HepG2 (cell line): ENCODE data around the gene SAA2. TPM values are rescaled to one million over a fixed set of nuclear protein-coding genes. Genes with fewer than 3 reads are reported as not detected.

ENCODE experiments used
- ATAC-seq: fragments of 200-7000 bp; cut with Tn5 transposase; 3 replicates; pipeline ENCODE4 v1.9.1; 2020; ENCODE audit warnings: mild to moderate bottlenecking, moderate library complexity
- BruUV-seq: library from RNA; stranded (reverse); fragments of 400-500 nt; replicated peaks from 2 replicates; lab custom pipeline; 2021; lab: Mats Ljungman, UMichigan
- CTCF ChIA-PET: fragments of 300-600 bp; formaldehyde crosslinking; extraction: SDS; loops from one replicate; lab custom pipeline; 2021; ENCODE audit warnings: low total read pairs, inconsistent platforms, low intra/inter-chr PET ratio; lab: Yijun Ruan, JAX
- POLR2A ChIA-PET: fragments of 350-600 bp; sonication (Branson Sonifier 250); formaldehyde crosslinking; loops from one replicate; lab custom pipeline; 2020; ENCODE audit warnings: antibody characterized with exemption, inconsistent platforms; lab: Yijun Ruan, JAX
- DNase-seq: peaks from one replicate; pipeline ENCODE4 v3.0.0-alpha.2; 2015; ENCODE audit warnings: low spot score
- FAIRE-seq: peaks from 3 replicates; lab custom pipeline; 2011; peaks lifted over from hg19 to GRCh38; lab: Jason Lieb, UNC
- H2AFZ ChIP-seq: one replicate; pipeline ENCODE4 v1.6.1; 2011; ENCODE audit warnings: low read length, inconsistent platforms
- H3K27ac ChIP-seq: fragments of 300-600 bp; 3 replicates; pipeline ENCODE4 v1.8.0; 2011; ENCODE audit warnings: mixed run types, mild to moderate bottlenecking, mixed read lengths, low read length, inconsistent platforms; ENCODE audit not compliant: insufficient read depth; ENCODE audit errors: extremely low read length
- H3K27me3 ChIP-seq, 2 experiments: fragments of 200-600 bp in 1 of 2; 2 replicates in 1 of 2; 3 replicates in 1 of 2; pipeline versions ENCODE4 v1.6.0 to v1.8.0; 2011; ENCODE audit warnings: low read length in 2 of 2, mild to moderate bottlenecking in 2 of 2, moderate library complexity in 2 of 2, inconsistent platforms in 1 of 2; ENCODE audit not compliant: insufficient read depth in 2 of 2, control insufficient read depth in 1 of 2
- H3K36me3 ChIP-seq, 2 experiments: fragments of 200-600 bp in 1 of 2; replicated peaks in 1 of 2; 2 replicates in 1 of 2; 3 replicates in 1 of 2; pipeline versions ENCODE4 v1.5.1 to v1.8.0; 2011; ENCODE audit warnings: low read length in 2 of 2, inconsistent platforms in 1 of 2; ENCODE audit not compliant: insufficient read depth in 2 of 2, control insufficient read depth in 1 of 2
- H3K4me1 ChIP-seq: 2 replicates; pipeline ENCODE4 v1.5.1; 2012; ENCODE audit warnings: low read length, inconsistent platforms; ENCODE audit not compliant: insufficient read depth
- H3K4me2 ChIP-seq: 2 replicates; pipeline ENCODE4 v1.6.0; 2011; ENCODE audit warnings: low read depth, low read length, inconsistent platforms
- H3K4me3 ChIP-seq, 3 experiments: fragments of 200-600 bp in 1 of 3; sonication (generic), shearing (Covaris generic) in 1 of 3; replicated peaks in 1 of 3; 2 replicates each; pipeline ENCODE4 v1.5.1; 2011 to 2016; ENCODE audit warnings: low read length in 3 of 3, inconsistent platforms in 2 of 3, low read depth in 2 of 3, mild to moderate bottlenecking in 2 of 3, control low read depth in 1 of 3, mixed read lengths in 1 of 3; ENCODE audit not compliant: insufficient read depth in 1 of 3
- H3K79me2 ChIP-seq: one replicate; pipeline ENCODE4 v1.6.1; 2011; ENCODE audit warnings: low read length, inconsistent platforms; ENCODE audit not compliant: insufficient read depth
- H3K9ac ChIP-seq: 2 replicates; pipeline ENCODE4 v1.6.0; 2011; ENCODE audit warnings: mild to moderate bottlenecking, low read depth, low read length, inconsistent platforms; ENCODE audit not compliant: insufficient read depth
- H3K9me3 ChIP-seq: 2 replicates; pipeline ENCODE4 v1.5.1; 2012; ENCODE audit warnings: mild to moderate bottlenecking, low read length
- H4K20me1 ChIP-seq: 2 replicates; pipeline ENCODE4 v1.6.0; 2011; ENCODE audit warnings: inconsistent platforms, mild to moderate bottlenecking, low read length, moderate library complexity; ENCODE audit not compliant: insufficient read depth
- E2F1 ChIP-seq: sonication (generic); formaldehyde crosslinking; IDR thresholded peaks from 2 replicates; pipeline ENCODE4 v1.5.0; 2020; ENCODE audit warnings: missing genetic modification reagents
- FOXO4 ChIP-seq: sonication (generic); formaldehyde crosslinking; conservative IDR thresholded peaks from 2 replicates; pipeline ENCODE4 v1.8.1; 2023; ENCODE audit warnings: missing genetic modification reagents
- GPN1 ChIP-seq: sonication (generic); formaldehyde crosslinking; IDR thresholded peaks from 2 replicates; pipeline ENCODE4 v1.5.1; 2020; ENCODE audit warnings: missing genetic modification reagents, borderline replicate concordance
- HNRNPUL1 ChIP-seq: fragments of 200-400 bp; formaldehyde crosslinking; IDR thresholded peaks from 2 replicates; pipeline ENCODE4 v1.6.1; 2017; ENCODE audit warnings: low read depth, mild to moderate bottlenecking, low read length, moderate library complexity
- NR2C2 ChIP-seq: sonication (generic); formaldehyde crosslinking; IDR thresholded peaks from 2 replicates; pipeline ENCODE4 v1.4.0; 2020; ENCODE audit warnings: missing genetic modification reagents, mild to moderate bottlenecking, moderate library complexity, borderline replicate concordance
- RAD51 ChIP-seq: fragments of 450-650 bp; IDR thresholded peaks from 2 replicates; pipeline ENCODE4 v1.6.1; 2016; ENCODE audit warnings: borderline replicate concordance
- SETDB1 ChIP-seq: sonication (generic); formaldehyde crosslinking; IDR thresholded peaks from 2 replicates; pipeline ENCODE4 v1.5.1; 2020; ENCODE audit warnings: missing genetic modification reagents, mild to moderate bottlenecking, borderline replicate concordance
- SMC3 ChIP-seq: IDR thresholded peaks from 2 replicates; pipeline ENCODE4 v1.6.1; 2011; ENCODE audit warnings: low read length, improper control_type of control experiment
- SRSF4 ChIP-seq: fragments of 200-400 bp; formaldehyde crosslinking; IDR thresholded peaks from one replicate; pipeline ENCODE4 v1.6.1; 2018; ENCODE audit warnings: mild to moderate bottlenecking, low read depth, low read length, moderate library complexity; ENCODE audit not compliant: poor library complexity, severe bottlenecking
- ZNF329 ChIP-seq: sonication (generic); formaldehyde crosslinking; IDR thresholded peaks from 2 replicates; pipeline ENCODE4 v1.9.0; 2021; ENCODE audit warnings: low read depth, mild to moderate bottlenecking, missing genetic modification reagents
- ZNF513 ChIP-seq: sonication (generic); formaldehyde crosslinking; conservative IDR thresholded peaks from 2 replicates; pipeline ENCODE4 v1.5.0; 2020; ENCODE audit warnings: missing genetic modification reagents
- ZNF605 ChIP-seq: sonication (generic); formaldehyde crosslinking; IDR thresholded peaks from 2 replicates; pipeline ENCODE4 v1.8.0; 2022; ENCODE audit warnings: mild to moderate bottlenecking, missing genetic modification reagents
- ZNF646 ChIP-seq: sonication (generic); formaldehyde crosslinking; IDR thresholded peaks from 2 replicates; pipeline ENCODE4 v1.9.0; 2021; ENCODE audit warnings: mild to moderate bottlenecking, missing genetic modification reagents
- ZNF7 ChIP-seq: IDR thresholded peaks from 2 replicates; pipeline ENCODE4 v1.6.1; 2016; ENCODE audit warnings: missing biosample characterization, missing genetic modification reagents
- ZNF790 ChIP-seq: sonication (generic); formaldehyde crosslinking; IDR thresholded peaks from 2 replicates; pipeline ENCODE4 v1.8.0; 2022; ENCODE audit warnings: missing genetic modification reagents, mild to moderate bottlenecking, borderline replicate concordance
- WGBS: methylation state at CpG from one replicate; pipeline ENCODE4 v1.1.6; 2017; ENCODE audit warnings: low lambda C conversion rate; 5-methylcytosine and 5-hydroxymethylcytosine counted together
- in situ Hi-C: cut with HindIII; loops from 2 replicates; pipeline ENCODE4 v1.10.0; 2017; ENCODE audit warnings: low pct_unique_long_range_greater_than_20kb; ENCODE audit not compliant: extremely low pct_ligation_motif_present
- intact Hi-C: fragments of 100-400 bp; cut with micrococcal nuclease; formaldehyde crosslinking; loops from one replicate; pipeline ENCODE4 v1.10.0; 2022; ENCODE audit not compliant: unreplicated experiment
- polyA plus RNA-seq, 8 experiments: library from polyadenylated mRNA; depleted of rRNA in 3 of 8; stranded (reverse) in 7 of 8; unstranded in 1 of 8; fragments of >200 nt; fragmentation: Illumina TruSeq in 4 of 8; extraction: Trizol in 4 of 8; gene quantifications; 2 replicates each; pipeline versions ENCODE4 v1.2.1 to v1.2.3, GENCODE V29; 2011 to 2016; ENCODE audit warnings: low read depth in 4 of 8, missing spikeins in 1 of 8, mixed read lengths in 1 of 8; ENCODE audit not compliant: insufficient read depth in 1 of 8
- total RNA-seq, 5 experiments: library from RNA; depleted of rRNA; stranded (reverse); fragments of >200 nt; fragmentation: Illumina TruSeq; extraction: Trizol; gene quantifications; 2 replicates each; pipeline ENCODE4 v1.2.3, GENCODE V29; 2016; ENCODE audit warnings: low read depth in 1 of 5

The SAA2 gene
- total and polyA plus RNA-seq, 2 of the 13 experiments (the other 11 are each of a cell fraction or from before 2014, with no cell fraction given), result 0.27 TPM; not detected in 1

GRCh38 chr11:18282626-18283025 lies 34.2 kb upstream of the SAA2 start:
- Histone ChIP-seq H3K27ac (no peak overlapping the region), H2AFZ (no peak overlapping the region), H3K4me1 (no peaks in the 10 kb centered on the region), H3K79me2 (no peaks in the 10 kb centered on the region), H3K36me3 (peaks cover 18 to 55% of the 10 kb centered on the region in 2 experiments), H3K9ac (no peak overlapping the region), H3K4me2 (no peak overlapping the region), H3K4me3 (no peak overlapping the region), H3K27me3 (no peaks in the 10 kb centered on the region), H3K9me3 (no peaks in the 10 kb centered on the region), H4K20me1 (no peaks in the 10 kb centered on the region)
- intact Hi-C loops (no loop called here), in situ Hi-C loops (no loop called here)
- TF ChIP-seq SRSF4 (no peak), ZNF513 (CRISPR knock-in tag) (no peak), GPN1 (CRISPR knock-in tag) (no peak), ZNF329 (CRISPR knock-in tag) (no peak), ZNF646 (CRISPR knock-in tag) (no peak), RAD51 (no peak), FOXO4 (no peak), HNRNPUL1 (no peak), E2F1 (CRISPR knock-in tag) (no peak), SMC3 (no peak), NR2C2 (CRISPR knock-in tag) (no peak), ZNF7 (CRISPR knock-in tag) (no peak), ZNF605 (CRISPR knock-in tag) (no peak), SETDB1 (CRISPR knock-in tag) (no peak), ZNF790 (CRISPR knock-in tag) (no peak)
- ATAC-seq (no peak), FAIRE-seq (no peak), DNase-seq (no peak)
- 98% methylated on average over 2 of the region's 2 CpGs for WGBS
- CTCF ChIA-PET, result no interaction called here
- POLR2A ChIA-PET, result no interaction called here
- BruUV-seq, result no TSS peak
